Measurements from ENCODE around the gene HDAC7.

GRCh38 chr12:47763481-47764346 lies 56.0 kb downstream of the HDAC7 start:
- TF ChIP-seq, protein P1, sequence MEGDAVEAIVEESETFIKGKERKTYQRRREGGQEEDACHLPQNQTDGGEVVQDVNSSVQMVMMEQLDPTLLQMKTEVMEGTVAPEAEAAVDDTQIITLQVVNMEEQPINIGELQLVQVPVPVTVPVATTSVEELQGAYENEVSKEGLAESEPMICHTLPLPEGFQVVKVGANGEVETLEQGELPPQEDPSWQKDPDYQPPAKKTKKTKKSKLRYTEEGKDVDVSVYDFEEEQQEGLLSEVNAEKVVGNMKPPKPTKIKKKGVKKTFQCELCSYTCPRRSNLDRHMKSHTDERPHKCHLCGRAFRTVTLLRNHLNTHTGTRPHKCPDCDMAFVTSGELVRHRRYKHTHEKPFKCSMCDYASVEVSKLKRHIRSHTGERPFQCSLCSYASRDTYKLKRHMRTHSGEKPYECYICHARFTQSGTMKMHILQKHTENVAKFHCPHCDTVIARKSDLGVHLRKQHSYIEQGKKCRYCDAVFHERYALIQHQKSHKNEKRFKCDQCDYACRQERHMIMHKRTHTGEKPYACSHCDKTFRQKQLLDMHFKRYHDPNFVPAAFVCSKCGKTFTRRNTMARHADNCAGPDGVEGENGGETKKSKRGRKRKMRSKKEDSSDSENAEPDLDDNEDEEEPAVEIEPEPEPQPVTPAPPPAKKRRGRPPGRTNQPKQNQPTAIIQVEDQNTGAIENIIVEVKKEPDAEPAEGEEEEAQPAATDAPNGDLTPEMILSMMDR (IDR thresholded peaks at IDR 0.05): no peak
- no peak for TF ChIP-seq POLR2A (IDR thresholded peaks at IDR 0.05)

Data from adrenal gland (tissue), 5 donors.